Hematopoietic multipotent progenitor cell (in vitro differentiated cells): Measurements from ENCODE around the gene ABHD16B. TPM values are rescaled to one million over a fixed set of nuclear protein-coding genes. Genes with fewer than 3 reads are reported as not detected.
"Not testable (repeated sequence)": the region's sequence is repeated elsewhere in the genome, so short reads cannot be mapped to it uniquely, and the experiment has no call there.

Source experiments
- DNase-seq, 3 donors: peaks; one replicate each; pipeline ENCODE4 v3.0.0-alpha.2; 2011 to 2015; ENCODE audit warnings: low read depth in 2 of 3, low spot score in 2 of 3
- total RNA-seq: library from RNA; depleted of rRNA; stranded (reverse); fragments of >200 nt; gene quantifications from one replicate; pipeline ENCODE4 v1.2.3, GENCODE V29; 2012

ABHD16B gene
- total RNA-seq, 1 donor = 0.27 TPM

DNA sequence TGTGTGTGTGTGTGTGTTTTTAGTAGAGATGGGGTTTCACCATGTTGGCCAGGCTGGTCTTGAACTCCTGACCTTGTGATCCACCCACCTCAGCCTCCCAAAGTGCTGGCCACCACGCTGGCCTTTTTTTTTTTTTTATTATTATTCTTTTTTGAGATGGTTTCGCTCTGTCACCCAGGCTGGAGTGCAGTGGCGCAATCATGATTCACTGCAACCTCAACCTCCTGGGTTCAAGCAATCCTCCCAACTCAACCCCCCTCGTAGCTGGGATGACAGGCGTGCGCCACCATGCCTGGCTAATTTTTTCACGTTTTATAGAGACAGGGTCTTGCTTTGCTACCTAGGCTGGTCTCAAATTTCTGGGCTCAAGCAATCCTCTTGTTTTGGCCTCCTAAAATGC is 12.9 kb downstream of the ABHD16B start:
- DNase-seq = not testable (repeated sequence)

DNA sequence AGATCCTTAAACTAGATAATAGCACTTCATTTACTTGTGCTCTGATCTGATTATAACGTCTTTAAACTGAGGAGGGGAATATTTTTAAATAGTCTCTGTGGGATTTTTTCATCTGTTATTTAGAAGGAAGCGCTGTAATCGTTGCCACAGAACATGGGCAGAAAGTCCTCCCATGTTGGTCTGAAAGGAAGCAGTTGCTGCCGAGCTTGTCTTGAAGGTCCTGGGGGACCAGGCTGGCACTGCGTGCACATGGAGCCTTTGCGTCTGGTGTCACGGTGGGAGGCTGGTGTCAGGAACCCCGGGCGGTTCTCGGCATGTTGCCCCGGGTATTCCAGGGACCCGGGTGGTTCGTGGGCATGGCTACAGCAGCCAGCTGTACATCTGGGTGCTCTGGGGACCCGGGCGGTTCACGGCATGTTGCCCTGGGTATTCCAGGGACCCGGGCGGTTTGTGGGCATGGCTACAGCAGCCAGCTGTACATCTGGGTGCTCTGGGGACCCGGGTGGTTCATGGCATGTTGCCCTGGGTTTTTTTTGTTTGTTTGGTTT is 15.3 kb downstream of the ABHD16B start:
- DNase-seq = no peak

DNA sequence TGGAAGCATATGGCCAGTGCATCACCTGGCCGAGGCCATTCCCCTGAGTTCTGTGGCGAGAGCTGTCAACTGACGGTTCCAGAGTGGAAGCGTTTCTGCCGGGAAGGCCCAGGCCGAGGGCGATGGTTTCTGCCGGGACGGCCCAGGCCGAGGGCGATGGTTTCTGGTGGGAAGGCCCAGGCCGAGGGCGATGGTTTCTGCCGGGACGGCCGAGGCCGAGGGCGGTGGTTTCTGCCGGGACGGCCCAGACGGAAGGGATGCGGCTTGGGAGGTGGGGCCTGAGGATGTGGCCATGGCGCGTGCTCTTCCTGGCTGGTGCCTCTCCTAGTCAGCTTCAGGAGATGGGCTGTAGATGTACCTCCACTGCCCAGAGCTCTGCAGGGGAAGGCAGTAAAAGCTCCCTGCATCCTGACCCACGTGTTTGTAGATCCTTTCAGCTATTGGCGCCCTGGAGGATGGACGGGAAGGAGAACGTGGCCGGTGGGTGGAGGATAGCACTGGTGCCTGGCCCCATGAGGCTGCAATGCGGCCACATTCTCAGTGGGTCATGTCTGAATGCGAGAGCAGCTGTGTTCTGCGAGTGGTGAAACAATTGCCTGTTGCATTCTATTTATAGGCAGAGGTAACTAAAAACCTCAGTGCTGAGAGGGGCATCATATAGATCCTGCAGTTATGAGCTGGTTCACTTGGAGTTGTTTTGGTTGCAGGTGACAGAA is 16.6 kb downstream of the ABHD16B start:
- no peak for DNase-seq

DNA sequence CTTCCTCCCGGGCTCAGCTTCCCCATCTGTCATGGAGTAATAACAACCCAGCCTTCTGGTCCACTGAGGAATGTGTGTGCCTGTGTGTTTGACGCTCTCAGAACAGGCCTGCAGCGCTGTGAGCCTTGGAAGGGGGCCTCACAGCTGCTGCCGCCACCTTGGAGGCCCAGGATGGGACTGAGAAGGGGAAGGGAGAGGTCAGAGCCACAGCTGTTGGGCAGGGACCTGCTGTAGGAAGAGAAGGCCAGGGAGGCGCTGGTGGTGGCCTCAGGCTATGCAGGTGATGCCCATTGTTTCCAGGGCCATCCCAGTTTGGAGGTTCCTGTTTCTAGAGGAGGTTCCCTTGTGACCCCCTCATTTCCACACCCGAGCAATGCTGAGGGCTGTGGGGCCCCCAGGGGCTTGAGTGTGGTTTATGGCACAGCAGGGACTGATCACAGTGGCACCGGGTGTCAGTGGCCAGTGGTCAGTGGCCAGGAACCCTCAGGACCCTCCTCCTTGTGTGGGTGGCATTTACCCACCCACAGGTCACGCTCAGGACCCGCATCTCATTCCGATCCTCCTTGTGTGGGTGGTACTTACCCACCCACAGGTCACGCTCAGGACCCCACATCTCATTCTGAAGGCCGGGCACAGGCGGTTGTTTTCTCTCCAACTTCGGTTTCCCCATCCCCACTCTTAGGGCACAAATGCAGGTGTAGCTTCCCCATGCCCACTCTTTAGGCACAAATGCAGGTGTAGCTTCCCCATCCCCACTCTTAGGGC is 17.8 kb downstream of the ABHD16B start:
- DNase-seq = no peak

DNA sequence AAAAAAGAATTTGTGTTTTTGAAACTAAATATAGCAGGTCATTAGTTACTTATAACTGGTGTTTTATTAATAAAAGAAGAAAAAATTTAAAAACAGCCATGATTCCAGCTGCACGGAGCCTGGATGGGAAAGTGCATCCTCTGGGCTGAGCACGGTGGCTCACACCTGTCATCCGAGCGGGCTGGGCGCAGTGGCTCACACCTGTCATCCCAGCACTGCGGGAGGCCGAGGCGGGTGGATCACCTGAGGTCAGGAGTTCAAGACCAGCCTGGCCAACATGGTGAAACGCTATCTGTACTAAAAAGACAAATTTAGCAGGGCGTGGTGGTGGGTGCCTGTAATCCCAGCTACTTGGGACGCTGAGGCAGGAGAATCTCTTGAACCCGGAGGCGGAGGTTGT is 19.6 kb downstream of the ABHD16B start:
- not testable (repeated sequence) for DNase-seq

DNA sequence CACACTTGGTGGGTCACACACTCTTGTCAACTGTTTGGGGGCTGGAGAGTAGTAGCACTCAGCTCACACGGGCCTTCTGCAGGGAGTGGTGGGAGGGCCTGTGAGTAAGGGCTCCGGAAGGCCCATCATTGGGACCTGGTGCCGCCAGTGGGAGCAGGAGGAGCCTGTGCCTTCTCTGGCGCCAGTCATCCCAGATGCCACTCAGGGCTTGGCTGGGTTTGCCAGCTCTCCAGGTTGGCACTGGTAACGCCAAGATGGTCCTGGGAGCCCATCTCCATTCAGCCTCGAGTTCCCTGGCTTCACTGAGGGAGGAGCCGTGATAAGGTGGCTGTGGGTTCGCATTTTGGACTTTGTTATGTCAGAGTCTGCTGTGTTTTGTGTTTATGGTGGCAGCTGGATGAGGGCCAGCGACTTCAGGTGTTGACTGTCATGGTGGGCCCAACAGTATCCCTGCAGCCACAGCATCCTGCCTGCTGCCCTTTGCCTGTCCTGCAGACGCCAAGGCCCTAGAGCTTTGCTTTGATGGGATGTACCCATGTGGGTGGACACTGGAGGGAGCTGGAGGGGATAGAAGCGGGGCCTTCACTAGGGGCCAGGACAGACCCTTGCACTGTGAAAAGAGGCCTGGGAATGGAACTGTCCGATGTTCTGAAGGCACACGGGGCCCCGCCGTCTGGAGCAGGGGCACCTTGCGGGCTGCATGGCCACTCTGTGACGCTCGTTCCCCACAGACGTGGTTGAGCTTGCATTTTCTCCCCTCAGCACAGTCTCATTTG is 20.3 kb downstream of the ABHD16B start:
- DNase-seq = no peak

DNA sequence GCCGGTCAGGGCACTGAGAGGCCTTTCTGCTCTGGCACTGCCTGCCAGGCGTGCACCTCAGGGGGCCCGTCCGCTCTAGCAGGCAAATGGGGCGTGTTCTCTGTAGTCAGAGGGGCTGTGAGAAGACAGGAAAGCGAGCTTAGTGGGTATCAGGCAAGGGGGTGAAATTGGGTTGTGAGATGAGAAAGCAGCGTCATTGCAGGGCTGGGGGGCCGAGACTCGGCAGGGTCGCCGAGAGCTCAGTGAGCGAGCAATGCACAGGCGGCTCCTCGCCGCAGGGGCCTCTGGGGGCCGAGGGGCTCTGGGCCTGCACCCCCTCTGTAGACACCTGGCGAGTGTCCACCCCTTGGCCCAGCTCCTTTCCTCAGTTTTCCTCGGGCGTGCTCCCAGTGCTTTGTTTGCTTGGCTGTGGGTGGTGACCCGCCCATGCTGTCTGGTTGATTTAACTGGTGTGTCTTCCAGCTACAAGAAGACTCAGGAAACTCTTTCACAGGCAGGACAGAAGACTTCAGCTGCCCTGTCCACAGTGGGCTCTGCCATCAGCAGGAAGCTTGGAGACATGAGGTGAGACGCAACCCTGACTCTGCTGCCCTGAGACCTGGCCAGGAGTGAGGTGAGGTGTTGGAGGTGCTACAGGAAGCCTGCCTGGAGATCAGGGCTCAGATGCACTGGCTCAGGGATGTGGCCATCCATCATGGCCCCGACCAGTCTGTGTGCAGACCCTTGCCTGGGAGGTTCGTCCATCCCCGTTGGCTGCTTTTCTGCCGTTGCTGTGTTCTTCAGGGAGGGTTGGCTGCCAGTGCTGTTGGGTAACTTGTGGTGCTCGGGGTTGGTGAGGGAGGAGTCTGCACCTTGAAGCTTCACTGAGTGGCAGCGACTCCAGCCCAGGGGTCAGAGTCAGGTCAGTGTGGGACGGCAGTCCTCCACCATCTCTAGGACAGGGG is 21.2 kb downstream of the ABHD16B start:
- no peak for DNase-seq

DNA sequence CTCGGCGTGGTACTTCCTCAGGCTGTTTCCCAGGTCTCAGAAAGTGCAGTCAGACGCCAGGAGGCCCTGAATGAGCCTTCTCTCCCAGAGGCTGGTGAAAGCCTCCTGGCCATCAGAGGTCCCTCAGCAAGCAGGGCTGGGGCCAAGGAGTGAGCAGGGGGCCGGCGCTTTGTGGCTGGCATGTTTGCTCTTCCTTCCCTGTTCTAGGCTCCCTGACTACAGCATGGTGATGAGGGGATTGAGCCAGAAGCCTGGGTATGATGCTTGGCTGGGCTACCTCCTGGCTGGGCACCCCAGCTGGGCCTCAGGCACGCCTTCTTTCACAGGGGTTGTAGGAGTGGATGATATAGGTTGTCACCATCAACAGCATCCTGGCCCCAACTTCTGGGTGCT is 21.9 kb downstream of the ABHD16B start:
- no peak for DNase-seq

DNA sequence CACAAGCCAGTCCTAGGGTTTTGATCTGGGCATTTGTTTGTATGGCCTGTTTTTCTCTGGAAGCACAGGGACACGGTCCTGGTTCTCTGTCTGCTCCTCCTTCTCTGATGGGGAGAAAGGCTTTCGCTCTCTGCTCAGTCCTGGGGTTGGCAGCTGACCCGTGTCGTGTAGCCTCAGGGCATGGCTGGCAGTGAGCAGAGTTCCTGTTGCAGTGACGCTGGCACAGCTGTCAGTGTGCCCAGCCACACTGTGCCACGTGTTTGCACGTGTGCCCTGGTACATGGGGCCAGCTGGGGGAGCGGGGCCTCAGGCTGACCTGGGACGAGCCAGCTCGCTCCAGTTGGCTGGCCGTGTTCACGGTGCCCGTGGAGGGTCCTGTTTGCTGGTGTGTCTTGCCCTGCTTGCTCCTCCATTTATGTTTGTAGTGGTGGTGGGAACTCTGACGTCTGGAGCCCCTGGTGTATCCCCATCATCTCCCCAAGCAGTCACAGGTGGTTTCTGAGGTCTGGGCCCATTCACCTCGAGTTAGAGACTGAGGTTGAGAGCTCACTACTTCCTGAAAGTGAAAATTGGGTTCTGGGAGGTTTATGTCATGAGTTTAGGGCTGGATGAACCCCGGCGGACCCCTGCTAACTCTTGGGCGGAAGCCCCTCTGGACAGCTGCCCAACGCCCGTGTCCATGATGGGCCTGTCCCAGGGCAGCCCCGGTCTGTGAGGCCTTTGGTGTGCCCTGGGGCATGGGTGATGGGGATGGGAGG is 23.4 kb downstream of the ABHD16B start:
- DNase-seq = no peak

DNA sequence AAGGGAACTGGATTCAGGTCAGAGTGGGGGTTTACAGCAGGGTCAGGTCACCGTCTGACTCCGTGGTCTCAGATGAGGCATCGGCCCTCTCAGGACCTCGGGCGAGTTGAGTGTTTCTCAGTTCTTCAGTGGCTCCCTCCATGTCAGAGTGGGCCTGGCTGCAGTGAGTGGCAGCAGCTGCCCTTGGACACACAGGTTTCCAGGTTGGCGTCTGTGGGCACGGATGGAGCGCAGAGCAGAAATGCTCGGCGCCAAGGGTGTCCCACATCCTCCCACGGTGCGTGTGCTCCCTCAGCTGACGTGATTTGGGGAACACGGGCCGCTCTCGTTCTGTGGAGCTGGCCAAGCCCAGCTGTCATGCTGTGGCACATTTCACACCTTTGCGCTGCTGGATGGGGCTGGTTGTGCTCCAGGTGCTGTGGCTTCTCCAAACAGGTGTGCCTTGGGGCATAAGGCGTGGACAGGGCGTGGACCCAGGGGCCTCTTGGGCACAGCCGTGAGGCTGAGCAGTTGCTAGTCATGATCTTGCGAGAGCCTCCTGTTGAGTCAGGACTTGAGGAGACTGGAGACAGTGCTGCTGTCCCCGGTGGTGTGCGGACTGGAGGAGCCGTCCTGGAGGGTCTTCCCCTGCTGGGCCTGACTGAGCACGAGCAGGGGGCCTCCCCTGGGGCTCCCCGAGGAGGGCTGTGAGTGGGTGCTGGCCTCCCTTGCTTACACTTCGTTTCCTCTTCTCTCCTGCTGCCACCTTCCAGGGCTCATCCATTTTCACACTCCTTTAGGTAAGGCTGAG is 24.2 kb downstream of the ABHD16B start:
- DNase-seq = no peak

DNA sequence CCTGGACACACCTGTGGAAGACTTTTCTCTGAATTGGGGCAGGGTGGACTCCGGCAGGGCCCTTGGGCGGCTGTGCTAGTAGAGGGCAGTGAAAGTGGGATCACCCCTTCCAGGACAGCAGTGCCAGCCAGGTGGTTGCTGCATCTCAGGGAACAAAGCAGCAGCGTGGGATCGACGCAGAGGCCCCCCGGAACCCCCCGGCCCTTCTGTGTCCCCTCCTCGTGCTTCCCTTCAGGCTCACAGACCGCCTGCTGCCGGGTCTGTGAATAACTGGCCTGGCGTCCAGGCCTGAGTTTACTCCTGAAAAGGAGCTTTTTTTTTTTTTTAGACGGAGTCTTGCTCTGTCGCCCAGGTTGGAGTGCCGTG is 24.7 kb downstream of the ABHD16B start:
- no peak for DNase-seq

DNA sequence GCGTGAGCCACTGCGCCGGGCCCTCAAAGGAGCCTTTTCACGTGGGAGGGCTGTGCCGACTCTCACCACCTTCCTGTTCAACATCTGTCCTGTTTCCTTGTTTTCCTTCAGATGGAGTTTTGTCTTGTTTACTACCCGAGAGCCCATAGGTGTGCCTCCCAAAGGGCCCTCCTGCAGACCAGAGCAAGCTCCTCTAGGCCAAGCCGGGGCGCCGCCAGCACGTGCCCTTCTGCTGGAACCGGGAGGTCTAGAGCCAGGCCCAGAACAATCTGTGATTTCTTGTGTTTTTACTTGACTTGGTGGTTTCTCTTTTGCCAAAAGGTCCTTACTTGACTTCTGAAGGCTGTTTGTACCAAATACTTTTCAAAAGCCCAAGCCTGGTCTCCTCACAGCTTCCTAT is 25.6 kb downstream of the ABHD16B start:
- no peak for DNase-seq

DNA sequence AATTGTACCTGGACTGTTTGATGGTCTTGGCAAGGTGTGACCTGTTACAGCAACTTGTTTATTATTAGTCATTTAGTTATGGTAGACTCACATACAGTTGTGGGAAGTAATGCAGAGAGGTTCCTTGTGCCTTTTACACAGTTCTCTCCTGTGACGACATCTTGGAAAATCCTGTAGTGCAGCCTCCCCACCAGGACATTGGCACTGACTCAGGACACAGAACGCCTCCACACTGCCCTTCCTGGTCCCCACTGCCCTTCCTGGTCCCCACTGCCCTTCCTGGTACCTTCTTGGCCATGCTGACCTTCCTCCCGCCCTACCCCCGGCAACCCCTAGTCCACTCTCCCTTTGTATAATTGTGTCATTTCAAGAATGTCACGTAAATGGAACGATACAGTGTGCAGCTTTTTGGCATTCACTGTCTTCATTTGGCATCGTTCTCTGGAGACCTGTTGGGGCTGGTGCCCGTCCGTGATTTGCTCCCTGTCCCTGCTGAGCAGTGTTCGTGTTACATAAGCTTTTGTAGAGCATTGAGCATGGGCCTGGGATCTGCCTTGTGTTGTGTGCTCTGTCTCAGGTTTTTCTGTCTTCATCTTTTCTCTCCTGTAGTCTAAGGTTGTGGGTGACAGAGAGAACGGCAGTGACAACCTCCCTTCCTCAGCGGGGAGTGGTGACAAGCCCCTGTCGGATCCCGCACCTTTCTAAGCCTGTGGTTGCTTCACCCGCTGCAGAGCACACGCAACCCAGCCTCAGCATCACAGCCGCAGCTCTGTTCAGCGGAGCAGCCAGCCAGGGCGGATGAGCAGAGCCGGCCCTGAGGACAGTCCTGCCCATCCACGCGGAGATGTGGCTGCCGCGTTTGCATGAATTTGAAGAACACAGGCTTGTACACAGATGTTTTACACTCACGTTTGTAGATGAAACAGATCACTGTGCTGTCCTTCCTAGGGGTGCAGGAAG is 28.2 kb downstream of the ABHD16B start:
- DNase-seq = no peak

DNA sequence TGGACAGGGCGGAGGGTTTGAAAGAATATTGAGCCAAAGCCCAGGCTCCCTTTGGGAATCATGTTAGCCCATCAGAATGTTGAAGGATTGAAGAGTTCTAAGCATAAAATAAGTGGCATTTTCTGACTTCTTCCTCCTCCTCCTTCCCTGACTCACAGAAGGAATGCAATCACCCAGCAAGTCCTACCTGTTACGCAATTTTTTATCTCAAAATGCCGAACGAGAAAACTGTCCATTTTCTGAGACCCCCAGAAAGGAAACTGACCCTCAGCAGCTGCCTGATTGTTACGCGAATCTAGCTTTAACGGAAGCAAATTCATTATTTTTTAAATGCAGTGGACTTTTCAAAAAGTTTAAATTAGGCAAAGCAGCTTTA is 28.9 kb downstream of the ABHD16B start:
- DNase-seq = no peak

DNA sequence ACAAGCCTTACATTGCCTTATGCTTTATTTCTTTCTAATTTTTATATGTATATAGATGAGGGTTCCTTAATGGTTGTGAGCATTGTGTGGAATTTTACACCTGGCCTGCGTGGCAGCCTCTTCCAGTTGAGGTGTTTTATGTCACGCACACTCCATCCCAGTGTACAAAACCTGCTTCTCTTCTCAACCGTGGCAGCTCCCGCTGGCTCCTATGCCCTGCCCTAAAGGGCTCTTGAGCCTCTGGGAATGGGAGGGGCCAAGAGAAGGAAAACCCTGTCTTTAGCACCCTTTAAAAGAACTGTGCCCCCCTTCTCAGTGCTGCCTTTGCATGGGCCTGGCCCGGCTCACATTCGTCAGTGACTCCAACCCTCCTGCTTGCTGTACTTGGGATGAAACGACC is 29.3 kb downstream of the ABHD16B start:
- DNase-seq = no peak

DNA sequence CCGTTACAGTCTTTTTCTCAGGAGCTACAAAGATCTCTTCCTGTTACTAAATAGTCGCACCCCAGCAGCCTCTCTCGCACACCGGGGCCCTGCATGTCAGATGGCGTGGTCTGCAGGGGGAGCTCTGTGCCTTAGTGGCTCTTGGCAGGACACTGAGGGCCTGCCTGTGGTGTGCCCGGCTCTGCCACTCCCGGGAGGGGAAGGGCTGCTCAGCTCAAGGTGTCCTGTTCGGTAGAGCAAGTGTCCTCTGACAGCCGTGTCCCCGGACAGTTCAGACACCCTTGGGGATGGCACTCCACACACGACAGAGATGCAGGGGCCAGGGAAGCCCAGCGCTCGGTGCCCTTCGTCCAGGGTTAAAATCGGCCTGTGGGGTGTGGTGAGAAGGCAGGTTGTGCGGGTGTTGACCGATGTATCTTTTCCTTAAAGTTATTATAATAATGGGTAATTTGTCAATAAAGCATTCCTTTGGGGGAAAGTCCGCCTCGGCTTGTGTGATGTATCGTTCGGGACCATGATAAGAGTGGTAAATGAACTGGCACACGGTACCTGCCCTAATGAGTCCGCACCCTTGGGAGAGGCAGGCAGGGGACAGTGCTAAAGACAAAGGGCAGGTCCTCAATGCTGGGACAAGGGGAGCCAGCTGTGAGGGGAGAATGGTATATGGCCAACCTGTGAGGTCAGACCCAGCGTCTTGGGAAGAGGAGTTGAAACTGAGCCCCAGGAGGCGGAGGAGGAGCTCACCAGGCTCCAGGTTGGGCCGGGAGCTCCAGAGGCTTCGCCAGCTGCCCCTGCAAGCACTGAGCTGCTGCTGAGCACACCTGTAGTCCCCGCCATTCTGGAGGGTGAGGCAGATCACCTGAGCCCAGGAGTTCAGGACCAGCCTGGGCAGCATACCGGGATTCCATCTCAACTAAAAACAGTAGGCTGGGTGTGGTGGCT is 30.0 kb downstream of the ABHD16B start:
- no peak for DNase-seq

DNA sequence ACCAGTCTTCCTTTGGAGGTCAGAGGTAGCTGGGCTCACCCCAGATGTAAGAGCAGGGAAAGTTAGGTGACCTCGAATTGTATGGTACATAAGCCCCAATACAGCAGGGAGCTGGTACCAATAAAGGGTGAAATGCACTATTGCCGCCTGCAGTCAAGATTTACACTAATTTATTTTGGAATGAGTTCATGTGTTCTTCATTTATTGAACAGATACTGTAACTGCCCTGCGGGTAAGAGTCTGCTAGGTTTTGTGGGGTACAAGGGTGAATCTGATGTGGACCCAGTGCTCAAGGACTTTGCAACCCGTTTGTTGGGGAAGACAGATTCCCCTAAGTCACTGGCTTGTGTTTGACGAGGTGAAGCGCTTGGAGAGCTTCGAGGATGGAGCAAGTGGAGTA is 31.1 kb downstream of the ABHD16B start:
- no peak for DNase-seq
